HG03571 (cell line): ENCODE measurements around the gene SLC22A31.

Experiments
- ATAC-seq: cut with Tn5 transposase; IDR thresholded peaks from one replicate; pipeline ENCODE4 v1.9.1; 2021; ENCODE audit not compliant: unreplicated experiment

The SLC22A31 gene

GRCh38 chr16:89150981-89151380, 49.4 kb downstream of the SLC22A31 start:
- no peak for ATAC-seq

- ATAC-seq = no peak
Observed at GRCh38 chr16:89150090-89150835, 50.1 kb downstream of the SLC22A31 start.

- ATAC-seq = no peak
Observed at GRCh38 chr16:89149386-89149785, 51.0 kb downstream of the SLC22A31 start.

DNA sequence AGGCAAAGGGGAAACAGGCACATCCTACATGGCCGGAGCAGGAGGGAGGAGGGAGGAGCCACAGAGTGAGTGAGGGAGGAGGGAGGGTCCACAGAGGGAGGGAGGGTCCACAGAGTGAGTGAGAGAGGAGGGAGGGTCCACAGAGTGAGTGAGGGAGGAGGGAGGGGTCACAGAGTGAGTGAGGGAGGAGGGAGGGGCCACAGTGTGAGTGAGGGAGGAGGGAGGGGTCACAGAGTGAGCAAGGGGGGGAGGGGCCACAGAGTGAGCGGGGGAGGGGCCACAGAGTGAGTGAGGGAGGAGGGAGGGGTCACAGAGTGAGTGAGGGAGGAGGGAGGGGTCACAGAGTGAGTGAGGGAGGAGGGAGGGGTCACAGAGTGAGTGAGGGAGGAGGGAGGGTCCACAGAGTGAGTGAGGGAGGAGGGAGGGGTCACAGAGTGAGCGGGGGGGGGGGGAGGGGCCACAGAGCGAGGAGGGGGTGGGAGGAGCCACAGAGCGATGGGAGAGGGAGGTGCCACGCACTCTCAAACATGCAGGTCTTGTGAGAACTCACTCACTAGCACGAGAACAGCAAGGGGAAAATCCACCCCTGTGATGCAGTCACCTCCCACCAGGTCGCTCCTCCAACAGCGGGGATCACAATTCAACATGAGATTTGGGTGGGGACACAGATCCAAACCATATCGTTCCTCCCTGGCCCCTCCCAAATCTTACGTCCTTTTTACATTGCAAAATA, 53.1 kb downstream of the SLC22A31 start:
- no peak for ATAC-seq

GRCh38 chr16:89146211-89147005, 53.9 kb downstream of the SLC22A31 start:
- ATAC-seq = no peak
